GM18873 (cell line): ENCODE results near the gene TTC28.
"Not testable (repeated sequence)": the region's sequence is repeated elsewhere in the genome, so short reads cannot be mapped to it uniquely, and the experiment has no call there.

Source experiments
- ATAC-seq: cut with Tn5 transposase; IDR thresholded peaks from one replicate; pipeline ENCODE4 v1.9.1; 2021; ENCODE audit warnings: mild to moderate bottlenecking, moderate library complexity, moderate number of reproducible peaks; ENCODE audit not compliant: unreplicated experiment, low FRiP score

The TTC28 gene

GRCh38 chr22:28171712-28172111 lies 507.9 kb downstream of the TTC28 start:
- no peak for ATAC-seq

GRCh38 chr22:28171115-28171514 lies 508.5 kb downstream of the TTC28 start:
- no peak for ATAC-seq

- ATAC-seq = not testable (repeated sequence)
Measured at GRCh38 chr22:28169314-28169713, 510.3 kb downstream of the TTC28 start.

- no peak for ATAC-seq
Measured at GRCh38 chr22:28155808-28156207, 523.8 kb downstream of the TTC28 start.

GRCh38 chr22:28154861-28155260 lies 524.8 kb downstream of the TTC28 start:
- no peak for ATAC-seq

- ATAC-seq = no peak
Measured at GRCh38 chr22:28151151-28151816, 528.4 kb downstream of the TTC28 start.

- no peak for ATAC-seq
Measured at GRCh38 chr22:28148816-28149465, 530.7 kb downstream of the TTC28 start.

- no peak for ATAC-seq
Measured at GRCh38 chr22:28147401-28147800, 532.2 kb downstream of the TTC28 start.

GRCh38 chr22:28146401-28147314 lies 533.0 kb downstream of the TTC28 start:
- no peak for ATAC-seq

GRCh38 chr22:28143961-28144745 lies 535.5 kb downstream of the TTC28 start:
- no peak for ATAC-seq

GRCh38 chr22:28143241-28143865 lies 536.3 kb downstream of the TTC28 start:
- no peak for ATAC-seq

- ATAC-seq = no peak
Measured at GRCh38 chr22:28142361-28142961, 537.2 kb downstream of the TTC28 start.

- no peak for ATAC-seq
Measured at GRCh38 chr22:28141614-28142013, 538.0 kb downstream of the TTC28 start.

GRCh38 chr22:28139961-28140360 lies 539.7 kb downstream of the TTC28 start:
- no peak for ATAC-seq

GRCh38 chr22:28139516-28139915 lies 540.1 kb downstream of the TTC28 start:
- ATAC-seq = no peak

- ATAC-seq = no peak
Measured at GRCh38 chr22:28137036-28137435, 542.6 kb downstream of the TTC28 start.

- ATAC-seq = no peak
Measured at GRCh38 chr22:28132466-28132865, 547.2 kb downstream of the TTC28 start.

GRCh38 chr22:28129319-28129962 lies 550.2 kb downstream of the TTC28 start:
- ATAC-seq = no peak

GRCh38 chr22:28128827-28129226 lies 550.8 kb downstream of the TTC28 start:
- ATAC-seq = no peak
